VCaP (cell line): ENCODE results near the gene KAZN.

Source experiments
- H3K27ac ChIP-seq: fragments of 450-650 bp; 2 replicates; pipeline ENCODE4 v1.5.1; 2017
- CTCF ChIP-seq: fragments of 450-650 bp; conservative IDR thresholded peaks from 2 replicates; pipeline ENCODE4 v1.5.1; 2017; ENCODE audit warnings: mild to moderate bottlenecking, moderate library complexity

Gene KAZN

GRCh38 chr1:14710331-14710730, 111.8 kb downstream of the KAZN start:
- TF ChIP-seq CTCF: no peak
- H3K27ac ChIP-seq: no peak overlapping the region

- no peak for TF ChIP-seq CTCF
- H3K27ac ChIP-seq: no peak overlapping the region
These were observed 113.7 kb downstream of the KAZN start for GRCh38 chr1:14712136-14712535.

- TF ChIP-seq CTCF: no peak
- no peak overlapping the region for H3K27ac ChIP-seq
These were observed 114.6 kb downstream of the KAZN start for GRCh38 chr1:14713077-14713476.

- H3K27ac ChIP-seq: no peak overlapping the region
- TF ChIP-seq CTCF: no peak
These were observed 116.8 kb downstream of the KAZN start for GRCh38 chr1:14715266-14715665.

- H3K27ac ChIP-seq: no peak overlapping the region
- no peak for TF ChIP-seq CTCF
These were observed 117.3 kb downstream of the KAZN start for GRCh38 chr1:14715802-14716201.

GRCh38 chr1:14716474-14716873, 118.0 kb downstream of the KAZN start:
- TF ChIP-seq CTCF: no peak
- no peak overlapping the region for H3K27ac ChIP-seq

- no peak overlapping the region for H3K27ac ChIP-seq
- no peak for TF ChIP-seq CTCF
These were observed 120.0 kb downstream of the KAZN start for GRCh38 chr1:14718476-14718875.

GRCh38 chr1:14723401-14723800, 124.9 kb downstream of the KAZN start:
- no peak for TF ChIP-seq CTCF

More at GRCh38 chr1:14723401-14723800, 124.9 kb downstream of the KAZN start:
- no peak overlapping the region for H3K27ac ChIP-seq
